Testis (tissue), 3 donors: ENCODE measurements around the gene CIART. TPM values are rescaled to one million over a fixed set of nuclear protein-coding genes. Genes with fewer than 3 reads are reported as not detected.

Experiments
- DNase-seq: peaks from one replicate; pipeline ENCODE4 v3.0.0-alpha.2; 2019
- H3K27ac ChIP-seq, 2 donors: fragments of 200-600 bp; sonication (generic); one replicate each; pipeline ENCODE4 v1.5.1; 2019
- H3K27me3 ChIP-seq: fragments of 200-600 bp; sonication (generic); one replicate; pipeline ENCODE4 v1.5.1; 2019
- H3K36me3 ChIP-seq: fragments of 200-600 bp; sonication (generic); one replicate; pipeline ENCODE4 v1.5.1; 2017; ENCODE audit warnings: low read depth; ENCODE audit errors: missing control alignments
- H3K4me1 ChIP-seq: fragments of 200-600 bp; sonication (generic); one replicate; pipeline ENCODE4 v1.5.1; 2019
- H3K4me3 ChIP-seq, 2 donors: fragments of 200-600 bp; sonication (generic); one replicate each; pipeline ENCODE4 v1.5.1; 2017 to 2019
- H3K9me3 ChIP-seq: fragments of 200-600 bp; sonication (generic); one replicate; pipeline ENCODE4 v1.5.1; 2017
- CTCF ChIP-seq, 3 experiments: fragments of 450-650 bp in 2 of 3; fragments of 200-600 bp in 1 of 3; sonication (generic) in 1 of 3; IDR thresholded peaks; one replicate each; pipeline ENCODE4 v1.5.1; 2016 to 2019; ENCODE audit warnings: antibody characterized with exemption in 3 of 3, mild to moderate bottlenecking in 2 of 3, moderate library complexity in 1 of 3
- POLR2A ChIP-seq: fragments of 450-650 bp; IDR thresholded peaks from one replicate; pipeline ENCODE4 v1.6.1; 2017; ENCODE audit warnings: antibody characterized with exemption, mild to moderate bottlenecking, moderate library complexity
- WGBS, 2 donors: methylation state at CpG; one replicate each; pipeline ENCODE4 v1.1.5; 2018; 5-methylcytosine and 5-hydroxymethylcytosine counted together
- intact Hi-C: fragments of 100-400 bp; cut with DNase I; formaldehyde crosslinking; loops from one replicate; pipeline ENCODE4 v1.15.1; 2023; ENCODE audit warnings: low total_unique reads
- polyA plus RNA-seq: library from polyadenylated mRNA; stranded (reverse); fragments of 350-450 nt; fragmentation: Illumina TruSeq; extraction: RNeasy Lipid Tissue Mini Kit (QIAGEN cat#74804); gene quantifications from one replicate; pipeline ENCODE4 v1.2.3, GENCODE V29; 2014; ENCODE audit warnings: low read depth, low replicate concordance; ENCODE audit not compliant: insufficient read depth
- total RNA-seq, 2 donors: library from RNA; depleted of rRNA; stranded (reverse); fragments of >200 nt; gene quantifications; one replicate each; pipeline ENCODE4 v1.2.3, GENCODE V29; 2016

Gene CIART
- total and polyA plus RNA-seq, 3 donors from 2014 or later = 10.3 to 11.8 (median 10.6) TPM

DNA sequence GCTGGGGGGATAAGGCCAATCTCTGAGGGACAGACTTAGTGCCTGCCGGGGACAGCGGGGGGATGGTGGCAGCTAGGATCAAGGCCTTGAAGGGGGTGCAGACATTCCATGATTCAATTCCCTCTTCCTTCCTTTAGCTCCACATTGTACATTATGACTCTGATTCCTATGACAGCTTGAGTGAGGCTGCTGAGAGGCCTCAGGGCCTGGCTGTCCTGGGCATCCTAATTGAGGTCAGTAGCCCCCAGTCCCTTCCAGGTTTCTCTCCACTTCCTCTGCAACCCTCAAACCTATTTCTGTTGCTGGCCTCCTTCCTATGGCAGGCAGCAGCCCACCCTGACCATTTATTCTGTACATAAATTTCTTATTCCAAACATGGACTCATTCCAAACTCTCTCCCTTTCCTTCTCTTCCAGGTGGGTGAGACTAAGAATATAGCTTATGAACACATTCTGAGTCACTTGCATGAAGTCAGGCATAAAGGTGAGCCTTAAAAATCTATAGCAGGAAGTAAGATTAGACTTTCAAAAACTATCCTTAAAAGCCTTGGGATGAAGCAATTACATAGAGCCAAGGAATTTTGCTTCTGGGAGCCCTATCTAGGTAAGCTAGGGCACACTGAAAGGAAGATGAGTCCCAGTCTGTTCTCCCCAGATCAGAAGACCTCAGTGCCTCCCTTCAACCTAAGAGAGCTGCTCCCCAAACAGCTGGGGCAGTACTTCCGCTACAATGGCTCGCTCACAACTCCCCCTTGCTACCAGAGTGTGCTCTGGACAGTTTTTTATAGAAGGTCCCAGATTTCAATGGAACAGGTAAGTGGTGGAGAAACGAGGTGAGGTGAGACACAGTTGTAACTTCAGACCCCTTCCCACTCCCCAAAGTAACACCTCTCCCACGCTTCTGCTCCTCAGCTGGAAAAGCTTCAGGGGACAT is 19.7 kb upstream of the CIART start:
- no peak for DNase-seq
- 80 to 88% methylated on average over 6 of the region's 6 CpGs for WGBS, 2 donors
- no peak for TF ChIP-seq POLR2A
- no peak for TF ChIP-seq CTCF (IDR thresholded peaks at IDR 0.05)
- H3K27ac ChIP-seq = no peak overlapping the region
- no peak overlapping the region for H3K4me3 ChIP-seq
- intact Hi-C loops = no loop called here
- H3K4me1 ChIP-seq = peaks cover 37% of the 10 kb centered on the region
- no peaks in the 10 kb centered on the region for H3K9me3 ChIP-seq
- no peaks in the 10 kb centered on the region for H3K36me3 ChIP-seq
- no peaks in the 10 kb centered on the region for H3K27me3 ChIP-seq

- 83% methylated on average over 6 of the region's 6 CpGs for WGBS, 2 donors
- Histone ChIP-seq H3K27me3 (no peaks in the 10 kb centered on the region), H3K27ac (no peak overlapping the region), H3K36me3 (no peaks in the 10 kb centered on the region), H3K4me3 (no peak overlapping the region), H3K4me1 (peaks cover 33% of the 10 kb centered on the region), H3K9me3 (no peaks in the 10 kb centered on the region)
- no peak for DNase-seq
- no peak for TF ChIP-seq POLR2A
- no peak for TF ChIP-seq CTCF (IDR thresholded peaks at IDR 0.05)
- intact Hi-C loops = no loop called here
Observed at GRCh38 chr1:150263549-150263948, 18.8 kb upstream of the CIART start.

GRCh38 chr1:150267896-150268295 is 14.5 kb upstream of the CIART start:
- Histone ChIP-seq H3K4me1 (peaks cover 19% of the 10 kb centered on the region), H3K9me3 (no peaks in the 10 kb centered on the region), H3K27me3 (no peaks in the 10 kb centered on the region), H3K27ac (peak overlapping the region; percentile 91 to 95), H3K36me3 (no peaks in the 10 kb centered on the region), H3K4me3 (peak overlapping the region; percentile 84 to 98)
- TF ChIP-seq POLR2A (no peak), CTCF (IDR thresholded peaks at IDR 0.05) (no peak)
- intact Hi-C loops = no loop called here
- WGBS, 2 donors = 11 to 25% methylated on average over 6 of the region's 6 CpGs
- DNase-seq = no peak

DNA sequence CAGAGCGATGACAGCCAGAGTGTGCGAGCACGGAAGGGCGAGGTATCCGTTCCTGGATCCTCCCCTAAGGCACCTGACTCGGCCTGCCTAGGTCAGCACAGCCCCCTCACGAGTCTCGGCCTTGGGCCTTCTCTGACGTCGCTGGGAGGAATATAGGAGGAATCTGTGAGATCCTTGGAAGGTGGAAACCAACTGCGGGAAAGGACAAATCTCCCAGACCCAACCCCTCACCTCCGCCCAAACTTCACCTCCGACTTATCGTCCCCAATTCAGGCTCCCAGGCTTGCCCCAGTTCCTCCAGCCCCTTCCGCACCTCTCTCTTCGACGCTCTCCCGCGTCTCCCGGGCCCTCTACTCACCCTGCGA is 14.0 kb upstream of the CIART start:
- peak overlapping the region; percentile 84 to 98 for H3K4me3 ChIP-seq
- H3K36me3 ChIP-seq = no peaks in the 10 kb centered on the region
- peak; percentile 77 for DNase-seq
- 0% methylated on average over 21 of the region's 21 CpGs for WGBS, 2 donors
- H3K9me3 ChIP-seq = no peaks in the 10 kb centered on the region
- H3K27ac ChIP-seq = peak overlapping the region; percentile 91 to 95
- H3K27me3 ChIP-seq = no peaks in the 10 kb centered on the region
- peaks cover 19% of the 10 kb centered on the region for H3K4me1 ChIP-seq
- TF ChIP-seq CTCF (IDR thresholded peaks at IDR 0.05) = no peak
- no peak for TF ChIP-seq POLR2A
- intact Hi-C loops = no loop called here
